LHCN-M2 (cell line): ENCODE results near the gene SLC2A9. TPM values are rescaled to one million over a fixed set of nuclear protein-coding genes. Genes with fewer than 3 reads are reported as not detected.

ENCODE experiments used
- DNase-seq: peaks from one replicate; pipeline ENCODE4 v3.0.0-alpha.2; 2012; ENCODE audit warnings: low read depth
- total RNA-seq: library from RNA; depleted of rRNA; stranded (reverse); fragments of >200 nt; gene quantifications from 2 replicates; pipeline ENCODE4 v1.2.3, GENCODE V29; 2014

Gene SLC2A9
- total RNA-seq, 1 experiment from 2014 or later = 0.40 TPM

DNA sequence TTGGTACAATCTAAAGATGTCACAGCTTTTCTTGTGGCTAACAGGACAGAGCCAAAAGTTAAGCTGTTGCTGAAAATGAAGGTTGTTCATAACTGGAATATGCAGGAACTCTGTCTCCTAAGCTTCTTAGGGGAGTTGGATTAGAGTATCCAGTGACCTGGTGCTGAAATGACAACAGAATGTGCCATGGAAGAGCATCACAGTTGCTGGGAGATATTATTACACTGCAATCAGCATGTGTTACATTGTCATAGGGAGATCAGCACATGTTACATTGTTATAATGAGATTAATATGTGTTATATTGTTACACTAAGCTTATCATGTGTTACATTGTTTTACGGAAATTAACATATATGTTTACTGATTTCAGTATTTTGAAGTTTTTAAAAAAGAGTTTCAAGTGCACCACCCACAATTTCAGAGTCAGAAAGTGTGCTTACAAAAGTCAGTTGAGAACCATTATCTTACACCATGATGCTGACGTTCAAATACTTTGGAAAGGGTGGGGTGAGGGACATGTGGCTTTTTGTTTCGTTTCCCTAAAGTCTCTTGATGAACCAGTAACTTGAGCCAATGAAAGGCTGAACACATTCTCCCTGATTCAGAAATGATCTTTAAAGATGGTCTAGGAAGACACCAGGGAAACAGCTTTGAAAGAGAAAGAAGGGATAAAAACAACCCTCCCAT lies 126.5 kb downstream of the SLC2A9 start:
- no peak for DNase-seq

DNA sequence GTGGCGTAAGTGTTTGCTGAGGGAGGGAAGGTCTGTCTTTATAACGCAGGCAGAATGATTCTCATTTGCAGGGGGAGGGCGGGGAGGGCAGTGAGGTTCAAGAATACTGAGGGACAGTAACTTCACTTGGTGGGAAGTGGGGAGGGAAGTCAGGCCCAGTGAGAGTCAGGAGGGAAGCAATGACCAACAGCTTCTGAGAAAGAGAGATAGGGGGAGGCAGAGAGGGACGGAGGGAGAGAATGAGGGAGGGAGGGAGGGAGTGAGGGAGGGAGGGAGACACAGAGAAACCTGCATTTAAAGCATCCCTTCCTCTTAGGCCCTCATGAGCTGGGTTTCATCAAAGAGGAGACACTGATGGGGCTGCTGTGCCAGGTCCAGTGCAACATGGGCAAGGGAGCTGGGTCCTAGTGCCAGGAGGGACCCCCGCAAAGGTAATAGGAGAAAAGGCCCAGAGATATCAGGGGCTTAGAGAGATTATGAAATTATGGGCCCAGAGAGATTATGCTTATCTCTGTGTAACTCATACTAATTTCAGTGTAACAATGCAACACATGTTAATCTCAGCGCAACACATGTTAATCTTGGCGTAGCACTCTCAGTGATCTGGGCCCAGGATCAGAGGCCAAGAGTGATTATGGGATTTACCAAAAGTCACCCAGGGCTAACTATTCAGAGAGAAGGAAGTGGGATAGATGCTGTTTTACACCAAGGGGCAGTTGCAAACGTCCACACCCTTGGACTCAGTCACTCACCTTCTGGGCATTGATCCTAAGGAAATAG lies 127.8 kb downstream of the SLC2A9 start:
- DNase-seq = no peak

DNA sequence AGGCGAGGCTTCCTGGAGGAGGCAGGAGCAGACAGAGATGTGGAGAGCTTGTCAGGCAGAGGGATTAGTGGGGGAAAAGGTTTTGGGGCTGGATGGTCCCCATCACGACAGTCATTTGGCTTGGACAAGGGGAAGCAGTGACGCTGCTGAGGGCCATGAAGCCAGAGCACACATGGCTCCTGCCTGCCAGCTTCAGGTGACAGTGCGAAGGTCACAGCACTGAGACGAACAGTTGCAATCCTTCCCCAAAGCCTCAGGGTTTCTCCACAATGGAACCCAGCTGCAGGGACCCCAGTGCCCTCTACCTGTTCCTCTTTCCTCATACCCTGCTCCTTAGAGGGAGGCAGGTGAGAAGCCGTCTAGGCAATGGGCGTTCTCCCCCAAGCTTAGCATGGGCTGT lies 129.6 kb downstream of the SLC2A9 start:
- DNase-seq = no peak

- no peak for DNase-seq
Observed at GRCh38 chr4:9891056-9891455, 130.2 kb downstream of the SLC2A9 start.

- DNase-seq = no peak
Observed at GRCh38 chr4:9889306-9889705, 132.0 kb downstream of the SLC2A9 start.

DNA sequence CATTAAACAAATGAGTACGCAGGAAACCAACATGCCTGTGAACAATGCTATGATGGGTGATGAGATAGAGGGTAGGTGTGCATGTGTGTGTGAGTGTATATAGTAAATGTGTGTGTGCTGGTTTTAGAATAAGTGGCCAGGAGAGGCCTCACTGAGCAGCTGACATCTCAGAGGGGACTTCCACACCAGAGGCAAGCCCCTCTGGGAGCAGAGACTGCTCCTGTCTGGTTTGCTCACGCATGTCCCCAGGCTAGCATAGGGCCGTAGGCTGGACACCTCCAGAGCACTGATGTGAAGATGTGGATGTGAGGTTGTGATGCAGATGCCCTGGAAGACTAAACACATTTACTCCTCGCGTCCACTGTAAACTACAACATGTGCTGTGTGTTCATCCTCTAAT lies 135.3 kb downstream of the SLC2A9 start:
- no peak for DNase-seq

DNA sequence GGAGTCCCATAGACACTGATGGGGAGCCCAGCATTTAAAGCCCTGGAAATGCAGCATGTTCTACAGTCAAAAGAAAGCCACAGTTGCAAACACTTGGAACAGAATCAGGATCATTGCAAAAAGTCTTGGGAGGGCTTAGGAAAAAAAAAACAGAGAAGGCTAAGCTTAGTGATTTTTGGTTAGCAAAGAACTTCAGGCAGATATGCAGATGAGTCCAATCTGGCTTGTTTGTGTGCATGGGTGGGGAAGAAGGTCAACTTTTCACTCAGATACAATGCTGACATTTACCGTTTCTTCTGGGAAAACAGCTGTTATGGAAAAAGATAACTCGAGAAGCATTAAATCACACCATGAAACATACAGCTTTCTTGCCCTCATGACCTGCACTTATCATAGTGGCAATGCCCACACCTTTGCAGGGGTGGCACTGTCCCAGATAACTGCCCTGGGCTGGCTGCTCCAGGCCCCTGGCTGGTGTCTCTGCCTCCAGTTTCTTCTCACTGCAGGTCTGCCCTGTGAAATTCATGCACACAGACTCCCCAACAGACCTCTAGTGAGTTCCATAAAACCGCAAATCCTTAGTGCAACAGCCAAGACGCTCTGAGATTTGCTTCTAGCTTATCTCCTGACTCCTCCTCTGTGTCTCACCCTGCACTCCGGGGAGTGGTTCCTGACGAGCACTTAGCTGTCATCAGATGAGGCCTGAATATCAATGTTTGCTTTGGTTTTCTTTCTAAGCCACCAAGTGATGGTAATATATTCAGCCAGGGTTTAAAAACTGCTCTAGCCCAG lies 140.7 kb downstream of the SLC2A9 start:
- DNase-seq = no peak

DNA sequence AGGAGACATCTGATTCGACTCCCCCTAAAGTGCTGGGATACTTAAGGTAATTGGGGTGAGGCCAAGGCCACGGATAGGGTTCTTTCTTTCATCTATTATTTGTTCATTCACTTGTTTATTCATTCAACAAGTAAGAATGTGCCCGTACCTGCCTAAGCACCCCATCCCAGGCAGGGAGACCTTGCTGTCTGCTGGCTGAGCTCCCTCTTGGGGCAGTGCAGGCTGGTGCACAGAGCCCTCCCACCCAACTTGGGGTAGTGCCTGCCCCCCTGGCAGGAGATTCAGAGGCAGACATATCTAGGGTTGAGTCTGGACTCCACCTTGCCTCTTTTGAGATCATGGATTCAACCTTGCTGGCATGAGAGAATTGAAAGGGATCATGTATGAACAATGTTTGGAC lies 144.2 kb downstream of the SLC2A9 start:
- no peak for DNase-seq

GRCh38 chr4:9875516-9875915 lies 145.8 kb downstream of the SLC2A9 start:
- no peak for DNase-seq

DNA sequence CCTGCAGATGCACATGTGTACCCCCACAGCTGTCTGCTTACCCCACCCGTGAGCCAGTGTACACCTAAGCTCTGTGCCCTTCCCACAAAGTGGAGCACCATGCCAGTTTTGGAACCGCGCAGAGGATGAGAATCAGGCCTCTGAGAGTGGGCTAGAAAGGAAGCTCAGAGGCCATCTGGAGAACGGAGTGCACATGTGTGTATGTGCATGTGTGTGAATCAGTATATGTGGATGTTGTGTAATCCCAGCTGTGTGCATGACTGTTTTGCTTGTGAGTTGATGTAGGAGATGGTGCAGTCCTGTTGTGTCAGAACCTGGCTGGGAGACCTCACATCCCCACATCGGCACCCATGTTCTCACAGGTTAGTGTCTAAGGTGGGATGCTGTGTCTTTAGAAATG lies 146.9 kb downstream of the SLC2A9 start:
- no peak for DNase-seq

DNA sequence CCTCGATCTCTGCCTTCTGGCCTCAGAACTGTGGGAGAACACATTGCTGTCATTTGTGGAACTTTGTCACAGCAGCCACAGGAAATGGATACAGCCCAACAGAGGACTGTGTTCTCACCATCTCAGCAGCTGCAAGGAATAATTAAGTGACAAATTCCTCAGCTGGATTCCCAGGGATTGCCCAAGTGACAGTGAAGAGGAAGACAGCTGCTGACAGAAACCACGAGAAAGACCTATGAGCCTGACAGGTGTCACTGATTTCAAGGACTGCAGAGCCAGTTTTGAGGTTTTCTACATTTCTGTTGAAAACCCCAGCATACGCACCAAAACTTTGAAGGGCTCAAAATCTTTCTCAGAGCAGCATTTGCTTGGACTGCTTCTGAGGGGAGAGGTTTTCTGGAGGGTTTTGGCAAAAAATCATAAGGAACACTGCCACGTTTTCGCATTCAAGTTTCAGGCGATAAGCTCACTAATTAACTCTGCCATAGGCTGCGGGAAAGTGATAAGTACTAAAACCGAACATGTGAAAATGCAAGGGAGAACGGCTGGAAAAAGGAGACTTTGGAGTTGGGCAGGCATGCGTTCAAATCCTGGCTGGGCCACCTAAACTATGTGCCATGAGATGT lies 151.0 kb downstream of the SLC2A9 start:
- peak; percentile 7 for DNase-seq

- DNase-seq = no peak
Observed at GRCh38 chr4:9867751-9868425, 153.4 kb downstream of the SLC2A9 start.

DNA sequence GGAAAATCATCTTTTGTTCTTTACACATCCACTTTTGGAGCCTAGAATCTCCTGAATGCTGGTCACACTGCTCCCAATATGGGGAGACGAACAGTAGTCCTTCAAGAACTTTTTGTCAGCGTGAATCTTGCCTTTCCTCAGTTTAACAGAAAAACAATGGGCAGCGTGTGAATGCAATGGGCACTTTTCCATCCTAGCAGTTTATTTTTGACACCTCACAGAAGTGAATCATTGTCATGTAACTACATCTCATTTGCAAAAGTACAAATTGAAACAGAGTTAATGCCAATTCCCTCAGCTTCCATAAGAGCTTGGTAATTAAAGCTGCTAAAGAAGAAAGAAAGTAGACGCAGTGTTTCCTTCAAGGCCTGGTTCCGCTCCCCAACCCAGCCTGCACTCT lies 154.4 kb downstream of the SLC2A9 start:
- no peak for DNase-seq

GRCh38 chr4:9861561-9861960 lies 159.7 kb downstream of the SLC2A9 start:
- DNase-seq = no peak

DNA sequence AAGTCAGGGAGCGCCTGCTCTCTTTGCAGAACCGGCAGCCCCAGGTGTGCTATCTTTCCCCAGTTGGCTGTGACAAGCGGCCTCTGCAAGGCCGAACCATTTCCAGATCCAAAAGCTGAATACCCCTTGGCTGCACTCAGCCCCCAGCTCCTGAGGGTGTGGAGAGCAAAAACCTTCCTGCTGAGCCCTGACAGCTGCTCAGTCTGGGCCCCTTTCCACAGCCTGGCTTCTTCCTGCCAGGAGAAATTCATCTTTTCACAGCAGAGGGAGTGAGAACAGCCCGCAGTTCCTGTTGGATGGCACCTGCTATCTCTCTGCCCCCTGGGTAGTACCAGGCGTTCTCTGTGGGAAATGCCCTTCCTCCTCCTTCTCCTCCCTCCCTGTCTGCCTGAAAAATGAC lies 161.5 kb downstream of the SLC2A9 start:
- no peak for DNase-seq

GRCh38 chr4:9849538-9849920 lies 171.8 kb downstream of the SLC2A9 start:
- DNase-seq = no peak

- DNase-seq = no peak
Observed at GRCh38 chr4:9847968-9848748, 173.1 kb downstream of the SLC2A9 start.

GRCh38 chr4:9845791-9846493 lies 175.4 kb downstream of the SLC2A9 start:
- no peak for DNase-seq

GRCh38 chr4:9841072-9841471 lies 180.2 kb downstream of the SLC2A9 start:
- no peak for DNase-seq

GRCh38 chr4:9835430-9835829 lies 185.9 kb downstream of the SLC2A9 start:
- DNase-seq = no peak
